Germinal center (tissue), 1 donor: ENCODE data around the gene ZNF581.

Experiments used
- DNase-seq: peaks from one replicate; pipeline ENCODE4 v3.0.0; 2012; ENCODE audit warnings: mixed read lengths, low spot score

The ZNF581 gene

DNA sequence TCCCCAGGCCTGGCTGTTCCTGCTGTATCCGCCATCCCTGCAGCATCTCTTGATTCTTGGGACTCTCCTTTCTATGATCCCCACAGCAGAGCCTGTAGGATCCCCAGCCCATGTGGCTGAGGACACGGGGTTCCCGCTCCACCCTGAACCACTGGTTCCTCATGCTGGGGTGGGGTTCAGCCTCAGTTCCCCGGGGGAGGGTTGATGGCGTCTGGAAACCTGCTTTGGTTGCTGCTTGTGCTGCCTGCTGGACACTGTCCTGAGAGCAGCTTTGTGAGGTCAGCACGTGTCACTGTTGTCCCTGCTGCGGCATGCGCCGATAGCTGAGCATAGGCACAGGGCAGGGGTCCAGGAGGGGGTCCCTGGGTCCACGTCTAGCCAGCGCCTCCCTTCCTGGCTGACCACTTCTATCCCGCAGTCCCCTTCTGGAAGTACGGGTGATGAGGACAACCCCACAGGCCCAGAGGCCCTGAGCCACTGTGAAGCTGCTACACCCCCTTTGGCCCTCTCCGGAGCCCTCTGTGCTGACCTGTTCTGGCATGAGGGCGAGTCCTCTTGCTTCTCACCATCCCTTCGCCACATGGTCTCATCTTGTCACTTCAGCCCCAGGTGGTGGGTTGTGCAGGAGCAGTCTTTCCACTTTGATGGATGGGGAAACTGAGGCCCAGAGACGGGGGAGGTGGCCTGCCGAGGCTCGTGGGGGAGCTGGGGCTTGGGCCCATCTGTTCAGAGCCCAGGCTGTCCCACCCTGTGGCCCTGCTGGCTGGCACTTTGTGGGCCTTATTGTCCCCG, 37.1 kb downstream of the ZNF581 start:
- DNase-seq = no peak

DNA sequence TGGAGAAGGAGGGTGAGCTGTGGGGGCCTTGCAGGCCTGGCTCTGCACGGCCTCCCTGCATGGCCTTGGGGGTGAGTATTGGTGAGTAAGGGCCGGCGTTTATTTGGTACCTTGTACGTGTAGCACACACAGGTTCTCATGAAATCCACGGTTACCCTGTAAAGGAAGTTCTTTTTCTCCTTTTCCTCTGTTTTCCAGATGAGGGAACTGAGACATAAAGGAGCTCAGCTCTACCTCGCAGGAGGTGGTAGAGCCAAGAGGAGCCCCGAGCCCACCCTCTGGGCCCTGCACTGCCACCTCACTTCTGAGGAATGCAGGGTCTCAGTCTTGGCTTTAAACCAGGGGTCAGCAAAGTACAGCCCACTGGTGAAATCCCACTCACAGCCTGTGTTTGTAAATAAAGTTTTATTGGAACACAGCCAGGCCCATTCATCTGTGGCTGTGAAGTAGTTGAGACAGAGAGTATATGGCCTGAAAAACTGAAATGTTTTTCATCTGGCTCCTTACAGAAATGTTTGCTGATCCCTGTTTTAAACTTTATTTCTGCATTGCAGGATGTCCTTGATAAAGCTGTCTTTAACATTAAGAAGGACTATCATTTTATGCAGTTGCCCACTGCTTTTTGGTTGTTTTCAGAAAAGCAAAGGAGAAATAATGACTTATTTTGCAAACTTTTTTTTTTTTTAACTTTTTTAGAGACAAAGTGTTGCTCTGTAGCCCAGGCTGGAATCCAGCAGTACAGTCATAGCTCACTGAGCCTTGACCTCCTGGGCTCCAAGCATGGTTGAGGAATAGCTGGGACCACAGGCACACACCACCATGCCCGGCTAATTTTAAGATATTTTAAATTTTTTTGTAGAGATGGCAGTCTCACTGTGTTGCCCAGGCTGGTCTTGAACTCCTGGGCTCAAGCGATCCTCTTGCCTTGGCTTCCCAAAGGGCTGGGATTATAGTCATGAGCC, 38.0 kb downstream of the ZNF581 start:
- DNase-seq = no peak

DNA sequence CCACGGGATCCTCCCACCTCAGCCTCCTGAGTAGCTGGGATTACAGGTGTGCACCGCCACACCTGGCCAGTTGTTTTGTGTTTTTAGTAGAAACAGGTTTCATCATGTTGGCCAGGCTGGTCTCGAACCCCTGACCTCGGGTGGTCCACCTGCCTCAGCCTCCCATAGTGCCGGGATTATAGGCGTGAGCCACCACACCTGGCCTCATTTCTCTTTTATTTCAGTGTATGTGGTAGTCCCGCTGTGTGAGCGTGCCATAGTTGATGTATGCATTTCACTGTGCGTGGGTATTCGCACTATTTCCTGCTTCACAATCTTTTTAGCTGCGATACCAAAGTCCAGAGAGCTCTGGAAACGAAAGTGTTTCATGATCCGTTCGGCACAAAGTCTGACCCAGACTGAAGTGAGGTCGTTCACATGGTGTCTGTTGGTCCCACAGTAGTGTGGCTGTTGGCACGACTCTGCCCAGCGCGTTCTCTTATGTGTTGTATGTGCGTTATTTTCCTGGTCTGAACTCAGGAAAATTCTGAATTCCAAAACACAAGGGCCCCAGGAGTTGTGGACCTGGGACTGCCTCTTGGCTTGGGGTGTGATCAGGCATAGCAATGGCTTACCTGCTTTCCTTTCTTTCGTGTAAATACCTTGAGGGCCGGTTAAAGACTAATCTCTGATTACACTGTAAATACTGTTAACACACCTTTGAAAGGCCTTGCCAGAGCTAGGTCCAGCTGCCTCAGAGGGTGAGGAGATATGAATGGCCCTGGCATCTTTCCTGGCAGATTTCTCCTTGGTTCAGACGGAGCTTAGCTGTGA, 40.2 kb downstream of the ZNF581 start:
- no peak for DNase-seq

DNA sequence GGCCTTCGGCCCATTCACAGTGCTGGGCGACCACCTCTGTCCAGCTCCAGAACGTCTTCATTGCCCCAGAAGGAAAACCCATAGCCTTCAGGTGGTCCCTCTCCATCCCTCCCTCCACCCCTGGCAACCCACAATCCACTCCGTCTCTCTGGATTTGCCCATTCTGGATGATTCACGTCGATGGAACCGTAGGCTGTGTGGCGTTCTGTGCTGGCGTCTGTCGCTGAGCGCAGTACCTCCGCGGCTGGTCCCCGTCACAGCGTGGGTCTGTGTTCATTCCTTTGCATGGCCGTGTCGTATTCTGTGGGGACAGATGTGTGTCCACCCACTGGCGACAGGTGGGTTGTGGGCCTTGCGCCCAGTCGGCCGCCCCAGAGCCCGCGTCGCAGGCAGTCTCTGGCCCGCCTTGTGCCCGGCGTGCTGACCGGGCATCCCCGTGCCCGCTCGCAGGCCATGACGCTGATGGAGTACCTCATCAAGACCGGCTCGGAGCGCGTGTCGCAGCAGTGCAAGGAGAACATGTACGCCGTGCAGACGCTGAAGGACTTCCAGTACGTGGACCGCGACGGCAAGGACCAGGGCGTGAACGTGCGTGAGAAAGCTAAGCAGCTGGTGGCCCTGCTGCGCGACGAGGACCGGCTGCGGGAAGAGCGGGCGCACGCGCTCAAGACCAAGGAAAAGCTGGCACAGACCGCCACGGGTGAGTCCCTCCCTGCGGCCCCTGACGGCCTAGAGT, 41.7 kb downstream of the ZNF581 start:
- DNase-seq = no peak

DNA sequence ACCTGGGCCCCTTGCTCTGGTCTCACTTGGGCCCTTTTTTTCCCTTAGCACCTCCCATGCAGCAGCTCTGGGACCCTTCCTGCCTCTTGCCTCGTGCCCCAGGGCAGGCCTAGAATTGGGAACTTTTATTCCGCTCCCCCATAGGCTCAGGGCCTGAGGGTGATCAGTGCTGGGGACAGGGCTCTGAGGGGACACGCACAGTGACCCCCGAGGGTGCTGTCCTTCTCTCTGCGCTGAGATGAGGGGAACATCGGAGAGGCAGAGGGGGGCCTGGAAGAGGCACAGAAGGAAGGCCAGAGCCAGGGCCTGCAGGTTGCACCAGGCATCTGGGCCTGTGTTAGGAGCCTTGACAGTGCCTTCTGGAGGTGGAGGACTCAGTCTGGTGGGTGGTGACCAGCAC, 42.3 kb downstream of the ZNF581 start:
- DNase-seq = no peak

DNA sequence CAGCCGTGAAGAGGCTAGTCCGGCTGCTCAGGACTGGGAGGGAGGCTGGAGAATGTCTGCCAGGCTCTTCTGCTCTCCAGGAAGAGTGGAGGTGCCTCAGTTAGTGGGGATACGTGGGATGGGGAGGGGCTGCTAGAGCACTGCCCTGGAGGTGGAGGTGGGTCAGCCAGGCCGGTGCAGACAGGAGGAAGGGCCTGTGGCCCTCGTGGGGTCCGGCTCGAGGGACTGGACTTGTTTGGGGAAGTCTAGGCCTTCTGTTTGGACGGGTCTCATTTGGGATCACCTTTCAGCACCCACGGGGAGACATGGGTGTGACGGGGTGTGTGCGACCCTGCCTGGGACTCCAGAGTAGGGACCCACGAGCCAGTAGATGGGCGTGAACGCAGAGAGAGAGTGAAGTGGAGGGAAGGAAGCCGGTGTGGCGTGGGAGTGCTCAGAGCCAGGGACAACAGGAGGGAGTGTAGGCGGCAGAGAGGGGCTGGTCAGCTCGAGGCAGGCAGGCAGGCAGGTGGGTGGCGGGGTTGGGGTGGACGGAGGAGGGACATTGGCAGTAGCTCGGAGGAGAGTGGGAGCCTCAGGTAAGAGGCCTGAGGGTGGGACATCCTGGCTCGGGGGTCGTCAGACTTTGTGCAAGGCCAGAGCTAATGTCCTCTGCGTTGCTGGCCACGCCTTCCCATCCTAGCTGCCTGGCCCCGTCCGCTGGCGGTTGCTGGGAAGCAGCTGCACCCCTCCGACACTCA, 43.0 kb downstream of the ZNF581 start:
- DNase-seq = no peak

DNA sequence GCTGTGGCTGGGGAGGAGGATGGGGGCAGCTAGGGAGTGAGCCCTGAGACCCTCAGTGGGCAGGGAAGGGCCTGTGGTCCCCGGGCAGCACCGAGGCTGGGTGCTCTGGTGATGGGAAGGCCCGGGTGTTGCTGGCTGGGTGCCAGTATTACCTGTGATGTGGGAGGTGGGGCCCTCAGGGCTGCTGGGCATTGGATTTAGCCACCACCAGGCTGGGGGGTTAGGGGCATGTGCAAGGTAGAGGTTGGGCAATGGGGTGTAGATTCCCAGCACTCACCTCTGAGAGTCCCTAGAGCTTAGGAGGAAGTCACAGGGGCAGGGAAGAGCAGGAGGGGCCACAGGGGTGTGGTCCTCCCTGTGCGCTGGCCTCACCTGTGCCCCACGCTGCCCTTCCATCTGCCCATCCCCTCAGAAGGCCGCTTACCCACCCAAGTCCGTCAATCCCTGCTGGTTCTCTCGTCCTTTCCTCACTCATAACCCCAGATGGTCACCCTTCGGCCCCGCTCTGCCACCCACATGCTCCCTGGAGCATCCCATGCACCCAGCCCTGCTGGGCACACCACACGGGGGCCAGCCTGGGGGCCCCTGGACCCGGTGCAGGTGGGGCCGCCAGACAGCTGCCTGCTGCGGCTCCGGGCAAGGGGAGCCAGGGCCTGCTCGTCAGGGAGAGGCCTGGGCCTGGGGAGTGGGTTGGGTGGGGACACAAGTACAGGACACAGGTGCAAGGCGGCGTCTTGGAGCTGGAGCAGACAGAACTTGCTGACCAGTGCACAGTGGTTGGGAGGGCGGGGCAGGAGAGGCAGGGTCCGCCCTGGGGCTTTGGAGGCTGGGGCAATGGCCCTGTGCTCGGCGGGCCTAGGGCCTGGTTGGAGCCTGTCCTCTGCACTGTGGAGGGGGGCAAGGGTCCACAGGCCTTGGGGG, 44.1 kb downstream of the ZNF581 start:
- DNase-seq = no peak

DNA sequence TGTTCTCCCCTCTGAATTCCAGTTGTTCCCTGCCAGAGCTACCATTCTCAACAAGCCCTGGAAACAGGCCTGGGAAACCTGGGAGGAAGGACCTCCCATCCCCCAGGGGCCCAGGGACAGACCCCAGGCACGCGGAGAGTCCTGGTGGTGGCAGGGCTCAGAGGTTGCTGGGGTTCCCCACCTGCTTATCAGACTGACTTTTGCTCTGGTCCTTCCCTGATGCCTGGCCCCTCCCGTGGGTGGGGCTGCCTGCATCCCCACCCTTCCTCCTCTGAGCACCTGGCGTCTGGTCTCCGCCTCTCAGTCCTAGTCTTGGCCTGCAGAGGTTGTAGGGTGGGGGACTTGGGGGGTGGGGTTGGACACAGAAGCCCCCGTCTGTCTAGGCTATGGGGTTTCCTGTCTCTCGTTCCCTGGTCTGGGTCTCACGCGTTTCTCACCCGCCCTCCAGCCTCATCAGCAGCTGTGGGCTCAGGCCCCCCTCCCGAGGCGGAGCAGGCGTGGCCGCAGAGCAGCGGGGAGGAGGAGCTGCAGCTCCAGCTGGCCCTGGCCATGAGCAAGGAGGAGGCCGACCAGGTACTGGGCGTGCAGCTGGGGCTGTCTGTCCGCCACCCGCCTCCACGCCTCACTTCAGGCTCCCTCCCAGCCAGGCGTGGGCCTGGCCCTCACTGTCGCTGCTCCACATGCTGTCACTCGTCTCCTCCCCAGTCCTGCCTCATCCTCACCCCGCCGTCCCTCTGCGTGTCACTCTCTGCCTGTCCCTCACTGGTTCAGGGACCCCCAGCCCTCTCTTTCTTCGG, 45.2 kb downstream of the ZNF581 start:
- DNase-seq = no peak

DNA sequence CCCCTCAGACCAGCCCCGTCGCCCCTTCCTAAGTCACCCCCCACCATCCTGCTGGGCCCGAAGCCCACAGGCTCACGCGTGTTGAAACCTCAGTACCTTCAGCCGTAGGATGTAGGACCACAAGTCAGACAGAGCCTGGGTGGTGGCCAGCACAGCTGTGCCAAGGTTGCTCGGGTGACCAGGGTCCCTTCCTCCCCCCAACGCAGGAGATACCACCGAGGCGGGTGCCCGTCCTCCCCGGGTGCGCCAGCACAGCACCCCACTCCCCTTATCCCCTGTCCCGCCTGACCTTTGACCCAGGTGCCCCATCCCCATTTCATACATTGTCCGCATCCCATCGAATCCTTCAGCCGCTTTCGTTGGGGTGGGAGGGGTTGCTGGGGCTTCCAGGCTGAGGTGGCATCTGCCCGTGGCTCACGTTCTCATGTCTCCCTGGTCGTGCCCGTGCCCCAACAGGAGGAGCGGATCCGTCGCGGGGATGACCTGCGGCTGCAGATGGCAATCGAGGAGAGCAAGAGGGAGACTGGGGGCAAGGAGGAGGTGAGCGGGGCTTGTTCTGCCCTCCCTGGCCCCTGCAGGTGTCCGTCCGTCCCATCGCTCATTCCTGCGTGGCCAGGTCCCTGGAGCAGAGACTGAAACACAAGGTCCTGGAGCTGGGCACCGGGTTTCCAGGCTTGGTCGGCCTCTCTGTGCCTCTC, 46.1 kb downstream of the ZNF581 start:
- DNase-seq = no peak

DNA sequence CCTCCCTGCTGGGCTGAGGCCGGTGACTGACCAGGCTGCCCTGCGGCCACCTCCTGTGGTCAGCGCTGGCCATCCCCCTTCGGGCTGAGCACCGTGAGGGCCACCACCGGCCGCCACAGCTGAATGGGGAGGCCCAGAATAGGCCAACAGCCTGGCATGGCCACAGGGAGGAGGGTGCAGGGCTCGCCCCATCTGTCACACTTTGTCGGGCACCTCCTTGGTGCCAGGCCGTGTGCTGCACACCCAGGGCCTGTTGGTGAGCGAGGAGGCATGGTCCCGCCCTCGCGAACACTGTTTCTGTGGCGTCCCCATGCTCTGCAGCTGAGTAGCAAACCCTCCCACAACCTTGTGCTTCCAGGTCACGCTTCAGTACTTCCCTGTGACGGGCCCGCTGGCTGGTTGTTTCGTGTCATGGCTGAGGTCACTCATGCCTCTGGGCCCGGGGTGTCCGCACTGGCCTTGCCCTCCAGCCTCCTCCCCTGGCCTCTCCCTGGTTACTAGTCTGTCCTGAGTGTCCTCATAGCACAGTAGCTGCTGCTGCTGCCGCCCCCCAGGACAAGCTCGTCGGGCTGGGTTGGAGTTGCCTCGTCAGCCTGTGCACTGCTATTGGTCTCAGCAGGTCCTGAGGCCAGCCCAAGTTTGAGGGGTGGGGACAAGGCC, 46.8 kb downstream of the ZNF581 start:
- no peak for DNase-seq

DNA sequence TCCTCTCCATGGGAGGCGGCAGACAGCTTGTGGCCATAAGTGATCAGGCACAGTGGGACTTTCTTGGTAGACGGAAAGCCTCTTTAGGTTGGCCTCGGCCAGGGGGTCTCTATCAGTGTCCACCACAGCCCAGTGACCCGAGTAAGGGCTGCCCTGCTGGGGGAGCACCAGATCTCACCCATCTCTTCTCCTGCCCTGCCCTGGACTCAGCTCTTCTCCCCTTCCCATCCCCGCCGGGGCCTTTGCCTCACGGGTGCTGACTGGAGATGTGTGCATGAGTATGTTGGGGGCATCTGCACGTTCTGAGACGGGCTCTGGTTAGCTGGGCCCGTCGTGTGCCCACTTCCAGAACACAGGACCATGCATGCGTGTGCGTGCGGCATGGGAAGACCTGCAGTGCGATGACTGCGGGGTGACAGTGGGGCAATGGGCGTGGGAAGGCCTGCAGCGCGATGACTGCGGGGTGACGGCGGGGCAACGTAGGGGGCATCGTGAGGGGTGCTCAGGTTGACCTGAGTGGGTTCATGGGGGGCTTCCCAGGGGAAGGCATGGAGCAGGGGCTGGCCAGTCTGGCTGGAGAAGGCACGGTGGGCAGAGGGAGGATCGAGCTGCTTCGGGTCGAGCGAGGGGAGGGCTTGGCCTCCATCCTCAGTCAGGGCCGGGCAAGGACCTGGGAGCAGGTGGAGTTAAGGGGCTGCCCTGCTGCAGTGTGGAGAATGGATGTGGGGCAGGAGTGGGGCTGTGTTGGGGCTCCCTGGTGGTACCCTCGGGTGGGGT, 47.5 kb downstream of the ZNF581 start:
- DNase-seq = no peak

DNA sequence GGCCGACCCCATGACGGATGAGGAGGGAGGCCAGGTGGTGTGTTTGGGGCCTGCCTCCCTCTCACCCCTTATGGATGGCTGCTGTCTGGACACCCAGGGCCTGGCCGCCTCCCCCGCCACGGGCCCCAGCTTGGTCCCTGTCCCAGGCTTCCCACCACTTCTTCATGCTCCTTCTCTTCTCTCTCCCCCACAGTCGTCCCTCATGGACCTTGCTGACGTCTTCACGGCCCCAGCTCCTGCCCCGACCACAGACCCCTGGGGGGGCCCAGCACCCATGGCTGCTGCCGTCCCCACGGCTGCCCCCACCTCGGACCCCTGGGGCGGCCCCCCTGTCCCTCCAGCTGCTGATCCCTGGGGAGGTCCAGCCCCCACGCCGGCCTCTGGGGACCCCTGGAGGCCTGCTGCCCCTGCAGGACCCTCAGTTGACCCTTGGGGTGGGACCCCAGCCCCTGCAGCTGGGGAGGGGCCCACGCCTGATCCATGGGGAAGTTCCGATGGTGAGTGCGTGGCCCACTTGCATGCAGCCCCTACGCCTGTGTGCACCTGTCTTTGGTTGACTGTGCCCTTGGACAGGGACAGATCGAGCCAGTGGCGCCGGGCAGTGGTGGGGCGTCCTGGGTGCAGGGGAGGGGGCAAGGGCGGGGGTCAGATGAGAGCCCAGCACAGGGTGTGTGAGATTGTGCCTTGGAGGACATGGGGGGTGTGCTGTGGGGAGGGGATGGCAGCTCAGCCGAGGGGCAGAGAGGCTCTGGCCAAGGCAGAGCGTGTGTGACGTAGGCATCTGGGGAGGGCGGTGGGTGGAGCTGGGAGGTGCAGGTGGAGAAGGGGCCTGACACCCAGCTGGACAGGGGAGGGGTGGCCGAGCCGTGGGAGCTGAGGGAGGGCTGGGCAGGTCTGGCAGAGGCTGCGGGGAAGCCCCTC, 48.4 kb downstream of the ZNF581 start:
- DNase-seq = no peak

DNA sequence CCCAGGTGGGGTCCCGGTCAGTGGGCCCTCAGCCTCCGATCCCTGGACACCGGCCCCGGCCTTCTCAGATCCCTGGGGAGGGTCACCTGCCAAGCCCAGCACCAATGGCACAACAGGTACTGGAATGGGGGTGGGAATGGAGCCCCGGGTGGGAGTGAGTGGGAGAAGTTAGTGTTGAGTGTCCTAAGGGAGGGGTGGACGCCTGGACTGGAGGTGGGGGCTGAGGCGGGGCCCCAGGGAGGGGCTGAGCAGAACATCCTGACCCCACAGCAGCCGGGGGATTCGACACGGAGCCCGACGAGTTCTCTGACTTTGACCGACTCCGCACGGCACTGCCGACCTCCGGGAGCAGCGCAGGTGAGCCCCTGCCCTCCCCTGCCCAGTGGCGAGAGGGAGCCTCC, 49.2 kb downstream of the ZNF581 start:
- DNase-seq = no peak

DNA sequence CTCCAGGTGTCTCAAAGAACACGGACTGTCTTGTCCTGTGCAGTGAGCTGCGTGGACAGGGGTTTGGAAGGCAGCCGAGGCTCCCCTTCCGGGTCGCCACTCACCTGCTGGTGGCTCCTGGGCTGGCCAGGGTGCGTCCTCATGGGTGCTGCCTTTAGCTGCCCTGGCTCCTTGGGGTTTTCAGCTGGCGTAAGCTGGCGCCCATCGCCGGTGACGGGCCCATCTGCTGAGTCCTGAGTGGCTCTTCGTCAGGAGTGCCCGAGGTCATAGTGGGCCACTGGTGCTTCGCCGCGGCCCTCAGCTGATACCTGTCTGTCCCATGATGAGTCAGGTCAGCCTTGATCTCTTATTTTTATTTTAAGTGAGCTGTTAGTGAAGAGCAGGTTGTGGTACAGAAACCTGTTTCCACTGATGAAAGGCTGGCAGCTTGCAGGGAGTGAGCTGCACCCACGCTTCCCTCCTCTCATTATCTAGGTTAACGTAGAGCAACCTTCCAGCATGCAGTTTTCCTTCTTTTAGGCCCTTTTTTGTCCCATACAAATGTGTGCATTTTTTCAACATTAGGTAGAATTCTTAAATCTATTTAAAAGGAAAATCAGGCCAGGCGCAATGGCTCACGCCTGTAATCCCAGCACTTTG, 50.0 kb downstream of the ZNF581 start:
- DNase-seq = no peak

DNA sequence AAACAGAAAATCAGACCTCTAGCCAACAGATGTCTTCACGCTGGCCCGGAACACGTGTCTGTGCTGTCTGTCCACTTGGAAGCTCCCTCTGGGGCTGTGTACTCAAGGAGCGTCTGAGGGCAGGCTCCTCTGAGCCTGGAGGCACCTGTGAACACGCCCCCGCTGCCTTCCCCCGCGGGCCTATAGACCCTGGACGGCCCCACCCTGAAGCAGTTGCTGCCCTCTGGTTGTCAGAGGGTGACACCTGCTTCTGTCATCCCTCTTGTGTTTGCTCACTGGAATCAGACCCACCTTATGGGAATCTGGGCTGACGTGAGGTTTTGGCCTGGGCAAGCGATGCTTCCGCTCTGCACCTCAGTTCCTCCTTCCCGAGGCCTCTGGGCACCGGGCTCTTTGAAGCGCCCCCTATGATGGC, 50.8 kb downstream of the ZNF581 start:
- DNase-seq = no peak
